Renal cortex interstitium (tissue), 11 donors: ENCODE results near the gene RAD51AP2. TPM values are rescaled to one million over a fixed set of nuclear protein-coding genes. Genes with fewer than 3 reads are reported as not detected.
"Not testable (repeated sequence)": the region's sequence is repeated elsewhere in the genome, so short reads cannot be mapped to it uniquely, and the experiment has no call there.

Experiments used
- DNase-seq, 11 donors: peaks; one replicate each; pipeline ENCODE4 v3.0.0-alpha.2; 2013; ENCODE audit warnings: low read depth in 9 of 11, low spot score in 4 of 11; ENCODE audit errors: extremely low read depth in 1 of 11
- polyA plus RNA-seq, 3 donors: library from polyadenylated mRNA; unstranded; fragments of 120-200 nt; gene quantifications; one replicate each; pipeline ENCODE4 v1.2.1, GENCODE V29; 2013; ENCODE audit not compliant: insufficient read length in 3 of 3

The RAD51AP2 gene
- polyA plus RNA-seq, 3 donors: 0.17 to 0.23 (median 0.17) TPM

DNA sequence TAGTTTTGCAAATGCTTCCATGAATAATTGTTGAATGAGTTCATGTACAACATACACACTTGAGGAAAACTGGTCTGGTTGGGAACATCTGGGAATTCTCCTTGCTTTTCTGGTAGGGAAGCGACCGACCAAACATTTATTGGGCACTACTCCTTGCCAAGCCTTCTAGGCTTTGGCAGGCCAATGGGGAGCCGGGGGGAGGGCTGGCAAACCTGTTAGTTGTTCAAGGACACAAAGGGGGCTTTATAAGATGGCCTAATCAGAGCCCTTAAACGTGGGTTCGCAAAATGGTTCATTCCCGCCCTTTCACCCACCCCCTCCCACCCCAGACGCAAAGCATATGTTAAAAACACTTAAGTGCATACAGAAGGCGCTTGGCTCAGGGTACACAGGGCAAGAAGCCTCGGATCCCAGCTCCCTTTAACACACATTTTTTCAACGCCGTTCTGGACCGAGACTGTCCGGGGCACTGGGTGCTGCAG lies 21.4 kb upstream of the RAD51AP2 start:
- DNase-seq: peak in 6 of 11 donors; percentile 10 to 31 (median 18)

DNA sequence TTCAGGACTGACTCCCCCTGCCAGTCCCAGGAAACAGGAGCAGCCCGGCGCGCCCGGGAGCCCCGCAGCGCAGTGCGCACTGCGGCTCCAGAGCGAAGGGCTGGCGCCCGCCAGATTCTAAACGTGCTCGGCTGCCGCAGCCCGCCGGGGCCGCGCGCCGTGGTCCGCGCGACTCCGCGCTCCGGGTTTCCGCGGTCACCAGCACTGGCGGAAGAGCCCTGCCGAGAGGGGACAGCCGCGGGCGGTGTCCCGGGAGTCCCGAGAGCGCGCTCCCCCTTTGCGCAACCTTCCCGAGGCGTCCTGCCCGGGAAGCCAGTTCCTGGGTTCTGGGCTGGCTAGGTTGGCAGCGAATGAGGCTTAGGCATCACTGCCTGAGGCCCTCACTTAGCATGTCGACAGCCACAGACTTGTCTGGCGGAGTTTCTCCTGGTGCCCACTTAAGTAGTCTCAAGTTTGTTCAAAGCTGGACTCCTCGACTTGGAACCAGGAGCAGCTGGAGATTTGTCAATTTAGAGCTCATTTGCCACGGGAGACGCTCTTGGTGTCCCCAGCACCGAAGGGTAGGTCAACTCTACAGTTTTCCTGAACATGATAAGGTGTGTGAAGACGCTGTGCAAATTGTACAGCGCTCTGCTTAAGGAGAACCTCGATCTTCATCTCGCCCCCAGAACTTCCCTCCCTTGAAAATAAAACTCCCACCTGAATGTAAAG lies 20.8 kb upstream of the RAD51AP2 start:
- peak in 9 of 11 donors; percentile 56 to 84 (median 77) for DNase-seq

DNA sequence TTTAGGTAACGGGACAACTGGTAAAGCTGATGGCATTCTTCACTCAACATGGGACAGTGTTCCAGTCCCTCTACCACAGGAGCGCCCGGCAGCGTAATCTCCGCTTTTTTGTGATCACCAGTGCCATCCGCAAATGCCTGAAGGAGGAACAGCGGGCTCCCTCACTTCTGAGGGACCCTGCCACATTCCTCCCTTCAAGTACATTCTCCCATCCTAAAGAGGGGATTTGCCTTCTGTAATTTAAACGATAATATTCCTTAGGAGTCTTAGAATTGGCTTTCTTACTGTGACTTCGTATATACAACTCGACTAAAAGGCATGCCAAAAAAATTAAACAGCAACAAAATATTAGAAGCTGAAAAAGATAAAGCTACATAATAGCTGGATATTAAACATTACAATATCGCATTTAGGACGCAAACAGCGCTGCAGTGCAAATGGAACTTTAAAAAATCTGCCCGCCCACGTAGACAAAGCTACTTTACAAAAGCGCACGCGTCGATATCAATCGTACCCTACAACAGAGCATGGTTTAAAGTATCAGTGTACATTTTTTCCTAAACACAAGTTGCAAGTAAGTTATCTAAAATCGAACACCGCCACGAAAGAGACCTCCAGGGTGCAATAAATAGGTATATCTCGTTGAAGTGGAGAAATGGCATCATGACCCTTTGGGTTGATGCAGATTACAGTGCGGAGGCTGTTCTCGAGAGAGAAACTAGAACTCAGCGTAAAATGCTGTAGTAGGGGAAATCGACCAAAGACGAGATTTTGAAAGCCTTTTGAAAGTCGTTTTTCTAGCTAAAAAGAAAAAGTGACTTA lies 20.0 kb upstream of the RAD51AP2 start:
- DNase-seq: peak in 7 of 11 donors; percentile 13 to 56 (median 24)

DNA sequence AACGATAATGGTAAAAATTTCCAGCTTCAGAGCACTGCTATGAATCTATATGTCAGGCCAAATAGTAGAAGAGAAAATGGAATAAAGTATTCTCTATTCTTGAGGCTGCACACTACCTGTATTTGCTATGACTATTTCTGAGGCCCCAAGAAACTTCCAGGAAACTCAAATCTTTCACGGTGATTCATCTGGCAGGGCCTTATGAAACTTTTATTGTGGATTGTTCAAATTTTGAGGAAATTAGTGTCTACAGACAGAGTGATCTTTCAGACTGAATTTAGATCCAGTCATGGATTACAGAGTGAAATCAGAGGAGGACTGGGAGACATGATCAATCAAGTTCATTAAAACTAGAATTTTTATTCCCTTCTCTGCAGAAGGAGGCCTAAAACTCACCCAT lies 18.2 kb upstream of the RAD51AP2 start:
- no peak for DNase-seq

DNA sequence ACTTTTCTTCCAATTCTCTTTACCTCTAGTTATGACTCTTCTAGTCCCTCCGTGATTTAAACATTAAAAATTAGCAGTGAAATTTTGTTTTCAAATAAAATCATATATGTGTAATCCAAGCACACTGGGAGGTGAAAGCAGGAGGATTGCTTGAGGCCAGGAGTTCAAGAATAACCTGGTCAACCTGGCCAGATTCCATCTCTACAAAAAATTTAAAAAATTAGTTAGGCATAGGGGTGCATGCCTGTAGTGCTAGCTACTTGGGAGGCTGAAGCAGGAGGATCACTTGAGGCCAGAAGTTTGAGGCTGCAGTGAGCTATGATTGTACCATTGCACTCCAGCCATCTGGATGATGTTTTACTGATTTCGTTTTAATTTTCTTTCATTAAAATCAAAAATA lies 15.3 kb upstream of the RAD51AP2 start:
- DNase-seq: no peak

DNA sequence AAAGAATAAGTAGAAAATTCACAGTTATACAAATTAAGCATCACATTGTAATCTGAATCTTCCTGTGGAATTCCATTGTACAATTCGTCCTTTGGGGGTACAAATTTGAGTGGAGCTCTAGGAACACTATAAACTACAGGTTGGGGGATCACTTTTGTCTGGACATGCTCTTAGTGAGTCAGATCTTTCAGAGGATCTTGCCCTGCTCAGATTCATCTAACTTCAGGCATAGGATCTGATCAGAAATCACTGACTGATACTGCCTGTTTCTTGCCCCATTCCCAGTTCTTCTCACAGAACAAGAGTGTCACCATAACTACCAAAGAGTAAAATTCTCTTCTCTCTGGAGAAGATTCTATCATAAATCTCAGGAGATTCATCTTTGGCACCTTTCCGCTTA lies 11.5 kb upstream of the RAD51AP2 start:
- no peak for DNase-seq

DNA sequence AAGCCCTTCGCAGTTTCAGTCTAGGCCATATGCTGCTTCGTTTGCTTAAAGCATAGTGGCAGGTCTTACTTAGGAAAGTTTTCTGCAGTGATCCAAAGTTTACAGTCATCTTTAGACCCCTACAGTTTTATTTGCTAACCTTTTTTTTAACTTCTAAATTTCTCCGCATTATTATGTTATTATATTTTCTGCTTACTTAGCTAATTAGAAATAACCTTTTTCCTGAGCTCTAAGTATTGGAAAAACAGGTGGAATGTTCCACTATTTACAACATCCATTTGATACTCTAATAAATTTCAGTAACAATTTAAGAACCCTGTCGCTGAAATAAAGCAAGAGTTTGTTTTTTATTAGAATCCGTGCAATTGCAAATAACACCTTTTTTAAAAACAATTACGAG lies 4.1 kb upstream of the RAD51AP2 start:
- no peak for DNase-seq

DNA sequence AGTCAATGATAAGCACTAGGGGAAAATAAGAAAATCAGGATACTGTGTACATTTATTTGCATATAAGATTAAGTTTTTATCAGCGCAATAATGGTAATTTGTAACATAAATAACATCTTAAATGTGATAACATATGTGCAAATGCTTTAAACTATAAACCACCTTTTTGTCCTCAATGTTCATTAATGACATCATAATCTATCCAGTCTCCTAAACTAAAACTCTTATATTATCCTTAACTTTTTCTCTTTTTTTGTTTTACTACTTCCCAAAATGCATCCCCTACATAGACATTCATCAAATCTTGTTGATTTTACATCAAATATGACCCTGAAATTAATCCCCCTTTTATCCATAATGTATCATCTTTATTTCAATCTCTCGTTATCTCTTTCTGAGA lies 3.4 kb upstream of the RAD51AP2 start:
- no peak for DNase-seq

DNA sequence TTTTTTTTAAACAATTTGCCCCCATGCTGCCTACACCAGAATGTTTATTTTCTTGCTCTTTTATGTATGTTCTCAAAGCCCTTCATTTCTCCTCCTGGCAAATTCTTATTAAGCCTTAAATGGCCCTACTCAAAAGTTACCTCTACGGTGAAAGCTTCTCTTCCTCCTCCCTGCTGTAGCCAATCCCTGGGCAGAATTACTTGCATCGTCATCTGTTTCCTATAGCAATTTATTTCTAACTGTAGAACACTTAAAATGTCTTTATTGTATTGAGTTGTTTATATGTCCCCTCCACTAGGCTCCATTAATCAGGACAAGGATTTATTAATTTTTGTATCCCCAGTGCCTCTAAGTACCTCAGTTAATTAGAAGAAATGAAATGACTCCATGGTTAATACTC lies 2.5 kb upstream of the RAD51AP2 start:
- DNase-seq: no peak

DNA sequence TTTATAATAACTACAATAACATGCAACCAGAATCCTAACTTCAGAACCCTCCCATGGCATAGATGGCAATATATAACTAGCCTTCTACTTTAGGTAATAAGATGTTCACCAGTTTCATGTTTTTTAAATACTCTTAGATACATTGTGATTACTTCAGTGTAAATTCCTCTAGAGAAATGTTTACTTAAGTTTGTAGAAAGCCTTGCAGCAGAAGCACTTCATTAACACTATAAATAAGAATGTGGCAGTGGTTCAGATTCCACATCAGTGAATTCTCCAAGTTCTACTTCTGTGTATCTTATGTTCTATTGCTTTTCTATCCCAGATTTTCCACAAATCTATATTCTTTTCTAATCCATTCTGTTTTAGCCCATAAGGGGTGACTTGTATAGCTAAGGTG lies 1.2 kb upstream of the RAD51AP2 start:
- no peak for DNase-seq

DNA sequence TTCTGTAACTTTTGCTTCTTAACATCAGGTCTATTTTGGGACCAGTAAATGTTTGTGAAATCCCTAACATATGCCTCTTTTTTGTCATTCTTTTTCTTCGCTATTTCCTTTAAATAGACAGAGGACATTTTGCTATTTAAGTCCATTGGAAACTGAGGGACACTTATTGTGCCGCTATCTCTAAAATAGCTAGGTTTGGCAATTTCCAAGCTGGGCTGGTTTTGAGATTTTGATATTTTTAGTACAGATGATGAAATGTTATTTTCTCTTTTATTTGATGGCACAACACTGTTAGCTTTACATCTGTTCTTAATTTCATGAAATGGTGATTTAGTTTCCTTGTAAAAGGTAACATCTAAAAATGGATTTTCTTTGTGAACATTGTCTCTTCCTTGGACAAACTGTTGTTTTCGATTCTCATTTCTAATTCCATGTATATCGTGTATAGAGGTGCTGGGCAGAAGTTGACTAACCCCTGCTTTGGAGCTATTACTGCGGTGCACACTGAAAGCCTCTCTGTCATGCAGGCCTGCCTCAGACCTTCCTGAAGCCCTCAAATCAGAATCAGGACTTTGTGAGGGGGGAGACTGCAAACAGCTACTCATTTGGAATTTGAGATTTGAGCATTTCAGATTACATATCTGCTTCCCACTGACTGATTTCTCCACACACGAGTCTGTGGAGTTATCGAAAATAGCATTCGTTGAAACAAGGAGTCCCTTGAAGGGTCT lies 594 bp downstream of the RAD51AP2 start:
- peak in 1 of 11 donors; percentile 10 for DNase-seq

DNA sequence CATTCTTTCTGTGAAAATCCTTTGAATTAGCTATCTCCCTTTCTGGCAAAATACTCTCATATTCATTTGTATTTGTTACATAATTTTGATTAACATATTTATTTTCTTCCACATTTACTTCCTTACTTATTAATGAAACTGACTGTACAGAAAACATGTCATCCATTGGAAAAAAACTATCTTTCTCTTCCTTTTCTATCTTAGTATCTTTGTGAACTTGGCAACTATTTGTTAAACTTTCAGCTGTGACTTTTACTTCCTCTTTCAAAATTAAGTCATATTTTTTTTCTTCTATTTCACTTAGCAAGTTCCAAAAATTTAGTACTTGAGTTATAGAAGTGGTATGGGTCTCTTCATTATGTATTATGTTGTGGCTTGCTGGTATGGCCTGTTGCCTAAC lies 2.6 kb downstream of the RAD51AP2 start:
- DNase-seq: no peak

DNA sequence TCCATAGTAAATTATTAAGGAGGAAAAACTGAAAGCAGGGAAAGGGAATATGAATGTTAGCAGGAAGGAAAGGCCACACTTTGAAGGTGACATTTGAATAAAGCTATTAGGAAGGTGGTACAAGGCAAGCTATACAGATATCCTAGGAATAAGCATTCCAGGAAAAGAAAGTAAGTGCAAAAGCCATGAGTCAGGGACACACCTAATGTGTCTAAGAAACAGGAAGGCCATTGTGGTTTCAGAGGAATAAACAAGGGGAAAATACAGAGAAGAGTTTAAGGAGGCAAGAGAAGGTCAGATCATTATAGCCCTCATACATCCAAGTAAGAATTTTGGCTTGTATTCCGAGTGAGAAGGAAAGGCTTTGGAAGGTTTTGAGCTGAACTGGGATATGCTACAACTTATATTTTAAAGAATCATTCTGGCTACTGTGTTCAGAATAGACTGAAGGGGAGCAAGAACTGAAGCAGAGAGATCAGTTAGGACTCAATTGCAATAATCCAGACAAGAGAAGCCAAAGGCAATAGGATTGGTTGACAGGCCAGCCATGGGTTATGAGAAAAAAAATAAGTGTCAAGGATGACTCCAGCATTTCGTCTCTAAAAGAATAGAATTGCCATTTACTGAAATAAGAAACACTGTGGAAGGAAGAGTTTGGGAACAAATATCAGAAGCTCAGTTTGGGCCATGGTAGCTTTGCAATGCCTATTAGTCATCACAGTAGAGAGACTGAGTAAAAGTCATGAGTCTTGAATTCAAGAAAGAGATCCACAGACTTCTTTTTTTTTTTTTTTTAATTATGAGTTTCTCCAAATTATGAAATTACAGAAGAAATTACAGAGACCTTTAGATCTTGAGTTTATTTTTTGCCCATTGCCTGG lies 11.3 kb downstream of the RAD51AP2 start:
- no peak for DNase-seq

DNA sequence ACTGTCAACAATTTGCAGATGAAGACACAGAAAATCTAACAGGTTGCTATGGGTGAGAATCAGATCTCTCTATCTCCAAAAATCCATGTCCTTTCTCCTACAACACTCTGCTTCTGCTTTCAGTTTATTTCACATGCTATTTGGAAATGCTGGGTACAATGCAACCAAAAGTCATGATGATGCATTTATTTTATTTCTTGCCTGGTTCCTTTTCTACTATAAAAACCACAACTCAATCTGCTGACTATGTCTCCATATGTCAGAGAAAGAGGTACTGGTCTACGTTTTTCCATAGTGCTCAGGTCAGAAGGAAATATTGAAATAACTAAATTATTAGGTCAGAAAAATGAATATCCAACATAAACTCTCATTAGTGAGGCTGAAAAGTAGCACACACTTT lies 20.5 kb downstream of the RAD51AP2 start:
- no peak for DNase-seq

DNA sequence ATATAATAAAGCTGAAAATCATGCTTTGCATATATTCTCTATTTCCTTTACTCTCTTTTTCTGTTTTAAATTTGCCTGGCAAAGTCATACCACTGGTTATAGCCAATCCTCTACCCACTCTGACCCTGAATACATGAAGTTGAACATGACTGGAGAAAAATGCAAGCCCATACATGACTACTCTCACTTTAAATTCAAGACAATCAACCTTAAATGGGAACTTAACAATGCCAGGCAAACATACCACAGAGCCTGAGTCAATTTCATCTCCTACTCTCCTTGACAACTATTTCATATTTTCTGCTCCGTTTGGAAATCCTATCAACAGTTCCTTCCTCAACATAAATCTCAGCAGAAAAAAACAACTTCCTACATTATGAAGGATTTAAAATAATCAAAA lies 22.6 kb downstream of the RAD51AP2 start:
- DNase-seq: no peak

DNA sequence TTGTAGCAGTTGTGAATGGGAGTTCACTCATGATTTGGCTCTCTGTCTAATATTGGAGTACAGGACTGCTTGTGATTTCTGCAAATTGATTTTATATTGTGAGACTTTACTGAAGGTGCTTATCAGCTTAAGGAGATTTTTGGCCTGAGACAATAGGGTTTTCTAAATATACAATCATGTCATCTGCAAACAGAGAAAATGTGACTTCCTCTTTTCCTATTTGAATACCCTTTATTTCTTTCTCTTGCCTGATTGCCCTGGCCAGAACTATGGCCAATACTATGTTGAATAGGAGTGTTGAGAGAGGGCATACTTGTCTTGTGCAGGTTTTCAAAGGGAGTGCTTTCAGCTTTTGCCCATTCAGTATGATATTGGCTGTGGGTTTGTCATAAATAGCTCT lies 28.1 kb downstream of the RAD51AP2 start:
- DNase-seq: not testable (repeated sequence)

DNA sequence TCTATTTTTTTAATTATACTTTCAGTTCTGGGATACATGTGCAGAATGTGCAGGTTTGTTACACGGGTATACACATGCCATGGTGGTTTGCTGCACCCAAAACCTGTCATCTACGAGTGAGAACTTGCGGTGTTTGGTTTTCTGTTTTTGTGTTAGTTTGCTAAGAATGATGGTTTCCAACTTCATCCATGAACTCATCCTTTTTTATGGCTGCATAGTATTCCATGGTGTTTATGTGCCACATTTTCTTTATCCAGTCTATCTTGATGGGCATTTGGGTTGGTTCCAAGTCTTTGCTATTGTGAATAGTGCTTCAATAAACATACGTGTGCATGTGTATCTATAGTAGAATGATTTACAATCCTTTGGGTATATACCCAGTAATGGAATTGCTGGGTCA lies 29.6 kb downstream of the RAD51AP2 start:
- DNase-seq: not testable (repeated sequence)

DNA sequence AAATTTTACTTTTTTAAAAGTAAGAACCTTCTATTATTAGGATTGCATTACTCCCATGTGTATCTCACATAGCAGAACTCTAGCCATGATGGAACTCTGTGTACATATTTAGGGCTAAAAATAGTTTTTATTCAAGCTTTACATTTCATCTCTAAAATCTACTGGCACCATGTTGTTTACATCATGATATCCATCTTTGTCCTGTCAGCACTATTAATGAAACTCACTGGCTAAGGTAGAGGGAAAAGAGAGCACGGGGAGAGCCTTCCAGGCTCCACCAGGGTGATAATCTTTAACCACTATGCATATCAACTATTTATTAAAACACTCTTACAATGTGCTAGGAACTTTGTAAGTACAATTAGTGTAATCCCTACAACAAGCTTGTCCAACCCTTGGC lies 34.7 kb downstream of the RAD51AP2 start:
- no peak for DNase-seq

DNA sequence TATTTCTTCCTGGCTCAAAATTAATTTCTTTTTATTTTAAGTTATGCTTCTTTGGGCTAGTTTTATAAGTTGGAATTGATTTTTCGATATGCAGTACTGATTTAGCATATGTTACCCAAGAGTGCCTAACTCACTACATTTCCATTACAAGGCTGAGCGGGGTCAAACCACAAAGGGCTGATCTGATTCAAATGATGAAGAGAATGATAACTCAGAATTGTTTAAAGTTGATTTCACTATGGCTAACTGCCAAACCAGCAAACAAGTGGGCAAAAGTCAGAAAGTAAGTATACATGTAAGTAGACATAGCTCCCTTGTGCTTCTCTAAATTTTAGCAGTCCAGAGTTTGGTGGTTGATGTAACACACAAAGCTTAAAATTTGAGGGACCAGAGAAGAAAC lies 35.6 kb downstream of the RAD51AP2 start:
- no peak for DNase-seq
